ENCODE data around the gene AJM1. TPM values are rescaled to one million over a fixed set of nuclear protein-coding genes. Genes with fewer than 3 reads are reported as not detected.

Gene AJM1
- total RNA-seq, 4 donors from 2014 or later: 0.33 to 3.0 (median 0.48) TPM

DNA sequence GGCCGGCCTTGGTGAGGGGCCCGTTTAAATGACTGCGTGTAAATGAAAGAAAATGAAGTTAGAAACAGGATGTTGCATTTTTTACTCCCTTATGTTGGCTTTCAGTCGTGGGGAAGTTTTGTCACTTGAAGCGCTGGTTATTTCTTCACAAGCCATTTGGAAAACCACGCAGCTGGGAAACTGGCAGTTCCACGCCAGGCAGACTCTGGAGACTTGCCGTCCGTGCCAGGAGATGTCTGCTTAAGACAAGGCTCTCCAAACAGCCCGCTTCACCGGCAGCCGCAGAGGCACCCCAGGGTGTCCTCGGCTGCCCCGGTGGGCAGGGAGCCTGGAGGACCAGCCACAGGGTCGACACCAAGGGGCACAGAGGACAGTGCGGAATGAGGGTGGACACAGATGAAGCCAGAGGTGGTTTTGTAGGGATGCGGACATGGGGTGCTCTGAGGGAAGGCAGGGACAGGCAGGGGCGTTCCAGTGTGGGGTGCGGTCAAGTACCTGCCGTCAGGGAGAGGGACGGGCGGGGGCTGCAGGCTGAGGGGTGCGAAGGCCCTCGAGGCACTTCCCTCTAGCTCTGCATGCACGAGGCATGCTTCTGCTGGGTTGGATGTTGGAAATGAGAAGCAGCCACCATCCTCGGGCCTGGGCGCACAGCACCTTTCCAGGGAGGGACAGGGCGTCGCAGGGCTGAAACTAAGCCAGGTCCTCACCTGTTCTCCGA, 11.1 kb upstream of the AJM1 start:
- TF ChIP-seq, protein P1, sequence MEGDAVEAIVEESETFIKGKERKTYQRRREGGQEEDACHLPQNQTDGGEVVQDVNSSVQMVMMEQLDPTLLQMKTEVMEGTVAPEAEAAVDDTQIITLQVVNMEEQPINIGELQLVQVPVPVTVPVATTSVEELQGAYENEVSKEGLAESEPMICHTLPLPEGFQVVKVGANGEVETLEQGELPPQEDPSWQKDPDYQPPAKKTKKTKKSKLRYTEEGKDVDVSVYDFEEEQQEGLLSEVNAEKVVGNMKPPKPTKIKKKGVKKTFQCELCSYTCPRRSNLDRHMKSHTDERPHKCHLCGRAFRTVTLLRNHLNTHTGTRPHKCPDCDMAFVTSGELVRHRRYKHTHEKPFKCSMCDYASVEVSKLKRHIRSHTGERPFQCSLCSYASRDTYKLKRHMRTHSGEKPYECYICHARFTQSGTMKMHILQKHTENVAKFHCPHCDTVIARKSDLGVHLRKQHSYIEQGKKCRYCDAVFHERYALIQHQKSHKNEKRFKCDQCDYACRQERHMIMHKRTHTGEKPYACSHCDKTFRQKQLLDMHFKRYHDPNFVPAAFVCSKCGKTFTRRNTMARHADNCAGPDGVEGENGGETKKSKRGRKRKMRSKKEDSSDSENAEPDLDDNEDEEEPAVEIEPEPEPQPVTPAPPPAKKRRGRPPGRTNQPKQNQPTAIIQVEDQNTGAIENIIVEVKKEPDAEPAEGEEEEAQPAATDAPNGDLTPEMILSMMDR (IDR thresholded peaks at IDR 0.05; ENCODE audit: low read depth): no peak

DNA sequence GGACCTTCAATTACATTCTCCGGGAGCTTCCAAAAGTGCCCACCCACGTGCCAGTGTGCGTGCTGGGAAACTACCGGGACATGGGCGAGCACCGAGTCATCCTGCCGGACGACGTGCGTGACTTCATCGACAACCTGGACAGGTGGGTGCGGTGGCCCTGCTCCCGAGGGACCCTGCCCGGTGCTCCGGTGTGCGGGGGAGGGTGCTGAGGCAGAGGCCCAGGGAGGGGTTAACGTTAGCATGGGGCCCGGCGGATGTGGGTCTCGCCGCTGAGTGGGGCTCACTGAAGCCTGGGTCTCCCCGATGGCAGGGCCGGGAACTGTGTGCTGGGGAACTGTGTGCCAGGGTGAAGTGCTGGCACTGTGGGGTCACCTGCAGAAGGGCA, 10.6 kb upstream of the AJM1 start:
- TF ChIP-seq, protein P1 (IDR thresholded peaks at IDR 0.05; ENCODE audit: low read depth): no peak

DNA sequence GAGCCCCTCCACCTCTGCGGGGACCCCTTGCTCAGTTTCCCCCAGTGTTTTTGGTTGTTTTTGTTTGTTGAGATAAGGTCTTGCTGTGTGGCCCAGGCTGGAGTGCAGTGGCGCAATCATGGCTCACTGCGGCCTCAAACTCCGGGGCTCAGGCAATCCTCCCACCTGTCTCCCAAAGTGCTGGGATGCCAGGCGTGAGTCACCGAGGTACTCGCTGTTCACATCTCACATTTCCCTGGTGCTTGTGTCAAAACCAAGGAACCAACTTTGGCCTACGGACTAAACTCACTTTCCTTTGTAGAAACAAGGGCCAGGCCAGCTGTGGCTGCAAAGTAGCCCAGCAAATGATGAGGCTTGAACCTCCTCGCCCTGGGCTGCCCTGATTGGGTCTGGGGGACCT, 9.7 kb upstream of the AJM1 start:
- TF ChIP-seq, protein P1 (IDR thresholded peaks at IDR 0.05; ENCODE audit: low read depth): no peak

DNA sequence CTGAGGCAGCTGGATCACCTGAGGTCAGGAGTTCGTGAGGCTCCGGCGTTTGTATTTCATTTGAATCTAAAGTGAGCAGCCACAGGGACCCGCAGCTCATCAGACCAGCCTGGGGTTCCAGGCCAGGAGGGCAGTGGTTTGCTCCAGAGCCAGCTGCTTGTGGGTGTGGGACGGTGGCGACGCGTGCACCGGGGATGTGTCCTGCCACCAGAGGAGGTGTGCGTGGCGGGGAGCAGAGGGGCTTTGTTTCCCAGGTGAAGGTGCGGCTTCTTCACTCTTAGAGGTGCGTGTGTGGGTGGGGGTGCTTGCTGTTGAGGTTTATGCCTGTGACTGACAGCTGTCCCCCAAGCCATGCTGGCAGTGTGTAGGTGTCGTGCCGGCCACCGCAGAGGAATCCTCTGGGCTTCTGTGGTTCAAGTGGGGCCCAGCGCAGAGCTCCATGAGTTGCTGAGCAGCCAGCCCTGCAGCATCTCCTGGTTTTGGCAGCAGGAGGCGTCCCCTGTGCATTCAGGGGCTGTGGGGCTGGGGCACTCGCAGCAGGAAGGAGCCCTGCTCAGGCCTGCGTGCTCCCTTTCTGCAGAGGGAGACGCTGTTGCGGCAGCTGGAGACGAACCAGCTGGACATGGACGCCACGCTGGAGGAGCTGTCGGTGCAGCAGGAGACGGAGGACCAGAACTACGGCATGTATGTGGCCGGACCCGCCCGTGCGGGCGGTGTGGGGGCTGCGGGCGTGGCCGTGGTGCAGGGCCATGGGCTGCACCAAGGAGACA, 6.9 kb upstream of the AJM1 start:
- TF ChIP-seq, protein P1 (IDR thresholded peaks at IDR 0.05; ENCODE audit: low read depth): no peak

DNA sequence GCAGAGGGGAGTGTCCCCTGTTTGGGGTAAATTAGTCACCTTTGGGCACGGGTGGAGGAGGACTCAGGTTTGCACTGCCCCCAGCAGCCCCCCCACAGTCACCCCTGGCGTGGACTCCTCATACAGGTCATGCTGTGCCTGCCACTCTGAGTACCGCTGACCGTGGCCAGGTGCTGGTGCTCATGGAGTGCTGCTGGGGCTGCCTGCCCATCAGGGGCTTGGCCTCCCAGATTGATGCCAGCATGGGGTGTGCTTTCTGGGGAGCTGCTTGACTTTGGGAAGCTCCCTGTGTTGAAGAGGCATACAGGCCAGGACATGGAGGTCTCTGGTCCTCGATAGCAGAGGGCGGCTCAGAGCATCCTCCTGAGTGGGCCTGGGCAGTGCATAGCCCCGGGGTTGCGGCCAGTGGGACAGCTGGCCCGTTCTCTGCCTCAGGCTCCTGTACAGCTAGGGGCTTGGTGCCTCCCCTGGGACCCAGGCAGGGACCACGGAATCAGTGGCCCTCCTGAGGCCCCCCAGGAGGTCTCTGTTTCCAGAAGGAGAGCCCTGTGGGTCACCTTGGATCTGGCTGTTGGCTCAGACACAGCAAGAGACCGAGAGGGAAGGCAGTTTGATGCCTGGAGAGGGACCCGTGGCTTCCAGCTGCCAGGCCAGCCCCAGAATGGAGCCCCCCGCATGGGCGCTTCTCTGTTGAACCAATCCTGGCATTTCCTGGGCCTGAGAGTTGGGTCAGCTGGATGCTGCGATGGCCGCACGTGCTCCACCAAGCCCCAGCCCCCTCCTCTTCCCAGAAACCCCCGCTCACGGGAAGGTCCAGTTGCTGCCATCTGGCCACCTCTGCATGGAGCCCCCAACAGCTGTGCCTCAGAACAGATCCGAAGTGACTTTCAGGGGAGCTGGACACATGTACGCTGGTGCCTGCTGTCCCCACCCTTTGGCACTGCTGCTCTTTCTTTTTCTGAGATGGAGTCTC, 6.1 kb upstream of the AJM1 start:
- TF ChIP-seq, protein P1 (IDR thresholded peaks at IDR 0.05; ENCODE audit: low read depth): no peak

DNA sequence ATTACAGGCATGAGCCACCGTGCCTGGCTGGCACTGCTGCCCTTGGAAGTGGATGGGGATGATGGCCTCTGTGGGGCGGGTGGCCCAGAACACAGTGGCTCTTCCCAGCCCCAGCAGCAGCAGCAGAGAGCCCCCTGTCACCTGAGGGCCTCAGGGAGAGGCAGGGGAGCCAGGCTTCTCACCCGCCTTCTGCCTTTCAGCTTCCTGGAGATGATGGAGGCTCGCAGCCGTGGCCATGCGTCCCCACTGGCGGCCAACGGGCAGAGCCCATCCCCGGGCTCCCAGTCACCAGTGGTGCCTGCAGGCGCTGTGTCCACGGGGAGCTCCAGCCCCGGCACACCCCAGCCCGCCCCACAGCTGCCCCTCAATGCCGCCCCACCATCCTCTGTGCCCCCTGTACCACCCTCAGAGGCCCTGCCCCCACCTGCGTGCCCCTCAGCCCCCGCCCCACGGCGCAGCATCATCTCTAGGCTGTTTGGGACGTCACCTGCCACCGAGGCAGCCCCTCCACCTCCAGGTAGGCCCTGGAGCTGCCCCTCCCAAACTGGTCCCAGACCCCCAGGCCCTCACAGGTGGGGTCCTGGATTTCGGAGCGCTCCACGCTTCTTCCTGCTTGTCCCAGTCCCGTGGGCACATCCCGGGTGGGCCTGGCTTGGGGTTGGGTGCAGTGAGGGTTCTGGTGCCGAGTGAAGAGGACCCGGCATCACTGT, 5.0 kb upstream of the AJM1 start:
- TF ChIP-seq, protein P1 (IDR thresholded peaks at IDR 0.05; ENCODE audit: low read depth): no peak
